H1 (cell line): Measurements from ENCODE around the gene CORO2B. TPM values are rescaled to one million over a fixed set of nuclear protein-coding genes. Genes with fewer than 3 reads are reported as not detected.

ENCODE experiments used
- CTCF ChIA-PET: fragments of 300-600 bp; sonication (Branson Sonifier 250); formaldehyde crosslinking; loops from one replicate; lab custom pipeline; 2021; ENCODE audit not compliant: partially characterized antibody; lab: Charles Lee
- POLR2A ChIA-PET: fragments of 300-600 bp; sonication (Branson Sonifier 250); formaldehyde crosslinking; loops from one replicate; lab custom pipeline; 2021; ENCODE audit warnings: inconsistent platforms; ENCODE audit not compliant: partially characterized antibody; lab: Charles Lee
- DNase-seq, 2 experiments: peaks; one replicate each; pipeline versions ENCODE4 v3.0.0 to v3.0.0-alpha.2; 2010 to 2022; ENCODE audit warnings: low spot score in 2 of 2, low read depth in 1 of 2, mixed read lengths in 1 of 2
- FAIRE-seq: peaks from 2 replicates; lab custom pipeline; 2011; peaks lifted over from hg19 to GRCh38; lab: Jason Lieb, UNC
- H2AFZ ChIP-seq: 2 replicates; pipeline ENCODE4 v1.8.1; 2012; ENCODE audit warnings: low read length, inconsistent platforms
- H2AK5ac ChIP-seq: 2 replicates; pipeline ENCODE4 v1.6.1; 2013; ENCODE audit warnings: low read depth, low read length
- H2BK120ac ChIP-seq: replicated peaks from 2 replicates; pipeline ENCODE3; 2013; ENCODE audit warnings: low read depth, low read length, inconsistent platforms
- H2BK12ac ChIP-seq: 2 replicates; pipeline ENCODE4 v1.6.1; 2013; ENCODE audit warnings: low read depth, low read length
- H2BK15ac ChIP-seq: 2 replicates; pipeline ENCODE4 v1.6.1; 2013; ENCODE audit warnings: low read length
- H2BK20ac ChIP-seq: 2 replicates; pipeline ENCODE4 v1.6.1; 2013; ENCODE audit warnings: low read length
- H2BK5ac ChIP-seq: 2 replicates; pipeline ENCODE4 v1.6.1; 2013; ENCODE audit warnings: low read depth, low read length
- H3K14ac ChIP-seq: 2 replicates; pipeline ENCODE4 v1.6.1; 2013; ENCODE audit warnings: inconsistent platforms; ENCODE audit not compliant: insufficient read length
- H3K18ac ChIP-seq: 2 replicates; pipeline ENCODE4 v1.6.1; 2013; ENCODE audit warnings: low read length; ENCODE audit errors: extremely low read depth
- H3K23ac ChIP-seq: 2 replicates; pipeline ENCODE4 v1.6.1; 2013; ENCODE audit warnings: inconsistent platforms; ENCODE audit not compliant: insufficient read length
- H3K23me2 ChIP-seq: 2 replicates; pipeline ENCODE4 v1.6.1; 2013; ENCODE audit warnings: low read depth, low read length
- H3K27ac ChIP-seq: 2 replicates; pipeline ENCODE4 v1.6.1; 2011; ENCODE audit warnings: low read depth, low read length, inconsistent platforms
- H3K27me3 ChIP-seq, 4 experiments: replicated peaks in 1 of 4; 1 replicate in 1 of 4; 2 replicates in 3 of 4; pipeline versions ENCODE4 v1.6.1 to v1.8.1; 2011 to 2013; ENCODE audit warnings: low read length in 3 of 4, mild to moderate bottlenecking in 3 of 4, inconsistent platforms in 2 of 4, mixed read lengths in 2 of 4, moderate library complexity in 1 of 4; ENCODE audit not compliant: control insufficient read depth in 3 of 4, insufficient read depth in 3 of 4; ENCODE audit errors: extremely low read depth in 1 of 4
- H3K36me3 ChIP-seq, 4 experiments: 2 replicates each; pipeline versions ENCODE4 v1.6.1 to v1.8.1; 2011 to 2013; ENCODE audit warnings: mild to moderate bottlenecking in 4 of 4, low read length in 3 of 4, moderate library complexity in 2 of 4, control low read depth in 1 of 4, inconsistent platforms in 1 of 4; ENCODE audit not compliant: insufficient read depth in 4 of 4, control insufficient read depth in 2 of 4
- H3K4ac ChIP-seq: replicated peaks from 2 replicates; pipeline ENCODE3; 2013; ENCODE audit warnings: low read length, low read depth, mixed read lengths, inconsistent platforms; ENCODE audit not compliant: insufficient read length
- H3K4me1 ChIP-seq, 4 experiments: replicated peaks in 1 of 4; 1 replicate in 1 of 4; 2 replicates in 3 of 4; pipeline versions ENCODE4 v1.6.1 to v1.8.1; 2011 to 2013; ENCODE audit warnings: low read length in 3 of 4, inconsistent platforms in 2 of 4, mixed read lengths in 1 of 4; ENCODE audit not compliant: insufficient read depth in 4 of 4, control insufficient read depth in 3 of 4
- H3K4me2 ChIP-seq, 2 experiments: 2 replicates each; pipeline versions ENCODE4 v1.6.1 to v1.8.1; 2011 to 2013; ENCODE audit warnings: low read depth in 2 of 2, low read length in 2 of 2, control low read depth in 1 of 2, inconsistent platforms in 1 of 2, mild to moderate bottlenecking in 1 of 2; ENCODE audit not compliant: insufficient read depth in 1 of 2
- H3K4me3 ChIP-seq, 4 experiments: fragments of 200-600, 300-600 bp in 1 of 4; sonication (generic), shearing (Covaris generic), sonication (Bioruptor Twin) in 1 of 4; 2 replicates each; pipeline versions ENCODE4 v1.5.1 to v1.8.1; 2011 to 2016; ENCODE audit warnings: low read length in 4 of 4, low read depth in 3 of 4, control low read depth in 2 of 4, inconsistent platforms in 2 of 4, mild to moderate bottlenecking in 2 of 4, mixed read lengths in 1 of 4, moderate library complexity in 1 of 4; ENCODE audit not compliant: insufficient read depth in 2 of 4; ENCODE audit errors: extremely low read depth in 1 of 4
- H3K56ac ChIP-seq: replicated peaks from 2 replicates; pipeline ENCODE3; 2013; ENCODE audit warnings: low read depth, mild to moderate bottlenecking, mixed read lengths, low read length, inconsistent platforms; ENCODE audit not compliant: insufficient read length
- H3K79me1 ChIP-seq: 2 replicates; pipeline ENCODE4 v1.6.1; 2013; ENCODE audit warnings: low read depth, low read length, control low read depth
- H3K79me2 ChIP-seq, 2 experiments: 2 replicates each; pipeline versions ENCODE4 v1.6.1 to v1.8.1; 2012 to 2013; ENCODE audit warnings: low read length in 2 of 2, mild to moderate bottlenecking in 2 of 2, inconsistent platforms in 1 of 2; ENCODE audit not compliant: insufficient read depth in 2 of 2, control insufficient read depth in 1 of 2
- H3K9ac ChIP-seq, 4 experiments: replicated peaks in 1 of 4; 1 replicate in 1 of 4; 2 replicates in 3 of 4; pipeline versions ENCODE4 v1.6.1 to v1.8.1; 2011 to 2013; ENCODE audit warnings: low read depth in 3 of 4, low read length in 3 of 4, control low read depth in 2 of 4, mild to moderate bottlenecking in 2 of 4, moderate library complexity in 2 of 4, inconsistent platforms in 1 of 4; ENCODE audit errors: extremely low read depth in 1 of 4
- H3K9me3 ChIP-seq, 2 experiments: 2 replicates each; pipeline versions ENCODE4 v1.6.1 to v1.8.1; 2012 to 2013; ENCODE audit warnings: mild to moderate bottlenecking in 2 of 2, moderate library complexity in 2 of 2, control low read depth in 1 of 2, inconsistent platforms in 1 of 2, low read depth in 1 of 2, low read length in 1 of 2, mixed read lengths in 1 of 2; ENCODE audit not compliant: insufficient read depth in 2 of 2
- H4K20me1 ChIP-seq, 2 experiments: replicated peaks in 1 of 2; 2 replicates each; pipeline versions ENCODE3 to v1.8.1; 2011 to 2013; ENCODE audit warnings: inconsistent platforms in 2 of 2, low read length in 2 of 2, mild to moderate bottlenecking in 1 of 2; ENCODE audit not compliant: insufficient read depth in 2 of 2, control insufficient read depth in 1 of 2
- H4K5ac ChIP-seq: 2 replicates; pipeline ENCODE4 v1.6.1; 2013; ENCODE audit warnings: low read length, low read depth, mixed read lengths, inconsistent platforms; ENCODE audit not compliant: insufficient read length
- H4K8ac ChIP-seq: 2 replicates; pipeline ENCODE4 v1.8.0; 2013; ENCODE audit warnings: mild to moderate bottlenecking, moderate library complexity, low read length, inconsistent platforms; ENCODE audit not compliant: insufficient read depth; ENCODE audit errors: extremely low read depth
- H4K91ac ChIP-seq: replicated peaks from 2 replicates; pipeline ENCODE3; 2013; ENCODE audit warnings: low read length, mixed read lengths, inconsistent platforms; ENCODE audit not compliant: insufficient read length
- BCL11A ChIP-seq, 2 experiments: IDR thresholded peaks; one replicate each; pipeline ENCODE4 v1.6.1; 2011; ENCODE audit warnings: low read depth in 2 of 2, low read length in 2 of 2, mild to moderate bottlenecking in 2 of 2
- CHD1 ChIP-seq: IDR thresholded peaks from 2 replicates; pipeline ENCODE4 v1.6.1; 2012; ENCODE audit warnings: low read depth, low read length, improper control_type of control experiment
- CREB1 ChIP-seq: IDR thresholded peaks from 2 replicates; pipeline ENCODE4 v1.6.1; 2012; ENCODE audit warnings: inconsistent platforms
- EGR1 ChIP-seq: IDR thresholded peaks from 2 replicates; pipeline ENCODE4 v1.6.1; 2011; ENCODE audit warnings: low read depth, low read length, borderline replicate concordance
- FOSL1 ChIP-seq: IDR thresholded peaks from 2 replicates; pipeline ENCODE4 v1.6.1; 2011; ENCODE audit warnings: mild to moderate bottlenecking, low read depth, low read length, moderate library complexity; ENCODE audit not compliant: insufficient read depth
- KDM4A ChIP-seq: IDR thresholded peaks from one replicate; pipeline ENCODE4 v1.7.1; 2012; ENCODE audit warnings: low read depth, mild to moderate bottlenecking, moderate library complexity, low read length, inconsistent platforms; ENCODE audit not compliant: severe bottlenecking
- MAFK ChIP-seq: IDR thresholded peaks from 2 replicates; pipeline ENCODE4 v1.6.1; 2012; ENCODE audit warnings: low read depth, mild to moderate bottlenecking, improper control_type of control experiment, low read length
- NRF1 ChIP-seq: IDR thresholded peaks from 2 replicates; pipeline ENCODE4 v1.6.1; 2011; ENCODE audit warnings: mild to moderate bottlenecking, low read depth, low read length, improper control_type of control experiment
- POLR2A ChIP-seq, 2 experiments: IDR thresholded peaks; 1 replicate in 1 of 2; 2 replicates in 1 of 2; pipeline ENCODE4 v1.6.1; 2011; ENCODE audit warnings: low read depth in 2 of 2, low read length in 2 of 2, mild to moderate bottlenecking in 2 of 2; ENCODE audit errors: control extremely low read depth in 1 of 2
- POU5F1 ChIP-seq: IDR thresholded peaks from 2 replicates; pipeline ENCODE4 v1.6.1; 2011; ENCODE audit warnings: low read depth, mild to moderate bottlenecking, low read length, moderate library complexity
- RBBP5 ChIP-seq: IDR thresholded peaks from 2 replicates; pipeline ENCODE4 v1.7.1; 2012; ENCODE audit warnings: low read depth, mild to moderate bottlenecking, inconsistent platforms, low read length, moderate library complexity, borderline replicate concordance
- YY1 ChIP-seq: IDR thresholded peaks from 2 replicates; pipeline ENCODE4 v1.6.1; 2011; ENCODE audit warnings: low read depth, mild to moderate bottlenecking, low read length
- polyA plus RNA-seq, 7 experiments: library from polyadenylated mRNA; depleted of rRNA in 3 of 7; stranded (reverse) in 5 of 7; unstranded in 2 of 7; fragments of >200 nt in 5 of 7; fragments of 200-250 nt in 2 of 7; gene quantifications; 1 replicate in 5 of 7; 2 replicates in 1 of 7; 4 replicates in 1 of 7; pipeline versions ENCODE4 v1.2.1 to v1.2.3, GENCODE V29; 2011 to 2013; ENCODE audit warnings: missing spikeins in 2 of 7, mixed read lengths in 2 of 7
- total RNA-seq: library from RNA; stranded (reverse); fragmentation: NEBNext Ultra II Directional; extraction: Animal tissue kit (Norgen Biotek cat#: 25700); gene quantifications from 2 replicates; pipeline ENCODE4 v1.2.1, GENCODE V29; 2021
- TF ChIP-seq, protein P1 (sequence below): IDR thresholded peaks from 2 replicates; pipeline ENCODE4 v1.6.1; 2012; ENCODE audit warnings: low read length, inconsistent platforms

The CORO2B gene
- total and polyA plus RNA-seq, 2 of the 8 experiments (the other 6 are each of a cell fraction or from before 2014, with no cell fraction given): 3.4 to 6.7 TPM

DNA sequence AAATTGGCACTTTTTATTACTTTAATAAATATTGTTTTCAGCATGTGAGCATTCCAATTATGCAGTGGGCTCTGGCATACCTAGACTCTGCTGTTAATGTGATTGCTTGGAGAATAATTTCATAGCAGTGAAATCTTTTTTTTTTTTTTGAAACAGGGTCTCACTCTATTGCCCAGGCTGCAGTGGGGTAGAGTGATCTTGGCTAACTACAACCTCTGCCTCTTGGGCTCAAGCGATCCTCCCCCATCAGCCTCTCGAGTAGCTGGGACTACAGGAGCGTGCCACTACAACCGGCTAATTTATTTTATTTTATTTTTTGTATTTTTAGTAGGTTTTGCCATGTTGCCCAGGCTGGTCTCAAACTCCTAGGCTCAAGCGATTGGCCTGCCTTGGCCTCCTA, 14.6 kb upstream of the CORO2B start (continued):
- TF ChIP-seq RBBP5: no peak
- TF ChIP-seq, all 59 proteins: peak for 0

DNA sequence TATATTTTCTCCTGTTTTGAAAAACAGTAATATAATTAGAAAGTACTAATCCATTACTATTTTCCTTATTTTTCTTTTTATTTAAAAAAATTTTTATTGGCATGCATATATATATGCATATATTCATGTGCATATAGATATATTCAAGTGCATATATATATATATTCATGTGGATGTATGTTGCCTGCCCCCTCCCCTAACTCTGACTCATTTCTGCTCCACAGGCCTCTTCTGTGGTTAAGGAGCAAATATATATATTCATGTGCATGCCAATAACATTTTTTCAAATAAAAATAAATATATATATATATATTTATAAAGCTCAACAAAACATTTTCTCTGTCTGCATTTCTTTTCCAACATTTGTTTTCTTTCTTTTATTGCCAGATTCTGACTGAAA, 13.6 kb upstream of the CORO2B start:
- Histone ChIP-seq H3K9me3 (no peaks in the 10 kb centered on the region), H2BK20ac (no peak overlapping the region), H2BK5ac (no peak overlapping the region), H3K79me2 (no peaks in the 10 kb centered on the region), H4K20me1 (no peaks in the 10 kb centered on the region), H3K4me3 (no peak overlapping the region), H3K4ac (no peak overlapping the region), H2AK5ac (no peak overlapping the region), H3K27me3 (no peaks in the 10 kb centered on the region; a peak in 2 of 7 replicates), H3K23ac (no peak overlapping the region), H3K36me3 (no peaks in the 10 kb centered on the region), H3K18ac (no peak overlapping the region), H2AFZ (no peak overlapping the region), H3K56ac (no peak overlapping the region), H2BK120ac (no peak overlapping the region), H2BK15ac (no peak overlapping the region), H4K5ac (no peak overlapping the region), H3K27ac (no peak overlapping the region), H3K4me1 (peaks cover 2 to 22% (median 9%) of the 10 kb centered on the region in 4 experiments), H3K14ac (no peak overlapping the region), H3K9ac (no peak overlapping the region), H4K8ac (no peak overlapping the region), H2BK12ac (no peak overlapping the region), H3K4me2 (no peak overlapping the region), H4K91ac (no peak overlapping the region), H3K23me2 (no peaks in the 10 kb centered on the region), H3K79me1 (no peaks in the 10 kb centered on the region)
- FAIRE-seq (no peak), DNase-seq (no peak)
- ChIA-PET CTCF (interaction anchor here (0.9 to 6.5 kb wide), 8 partner anchors 8 to 110 kb away, joined by 3 to 42 read pairs (median 6); no protein-coding TSS in a partner anchor), POLR2A (no interaction called here)
- TF ChIP-seq FOSL1 (no peak), BCL11A (IDR thresholded peaks at IDR 0.05; ENCODE audit: low read depth in 2 of 2, low read length in 2 of 2) (no peak), POU5F1 (no peak), CREB1 (no peak), NRF1 (no peak), MAFK (no peak), CHD1 (no peak), KDM4A (no peak), EGR1 (no peak), YY1 (no peak), POLR2A (IDR thresholded peaks at IDR 0.05; ENCODE audit: control extremely low read depth in 1 of 2, low read depth in 2 of 2, low read length in 2 of 2) (no peak)
- TF ChIP-seq, protein P1, sequence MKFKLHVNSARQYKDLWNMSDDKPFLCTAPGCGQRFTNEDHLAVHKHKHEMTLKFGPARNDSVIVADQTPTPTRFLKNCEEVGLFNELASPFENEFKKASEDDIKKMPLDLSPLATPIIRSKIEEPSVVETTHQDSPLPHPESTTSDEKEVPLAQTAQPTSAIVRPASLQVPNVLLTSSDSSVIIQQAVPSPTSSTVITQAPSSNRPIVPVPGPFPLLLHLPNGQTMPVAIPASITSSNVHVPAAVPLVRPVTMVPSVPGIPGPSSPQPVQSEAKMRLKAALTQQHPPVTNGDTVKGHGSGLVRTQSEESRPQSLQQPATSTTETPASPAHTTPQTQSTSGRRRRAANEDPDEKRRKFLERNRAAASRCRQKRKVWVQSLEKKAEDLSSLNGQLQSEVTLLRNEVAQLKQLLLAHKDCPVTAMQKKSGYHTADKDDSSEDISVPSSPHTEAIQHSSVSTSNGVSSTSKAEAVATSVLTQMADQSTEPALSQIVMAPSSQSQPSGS: no peak
